Activated naive CD4-positive, alpha-beta T cell treated with anti-CD3 and anti-CD28 coated beads, Interleukin-2, amount 50 U/mL, for 72 hours (primary cell): ENCODE data around the gene OBSCN. TPM values are rescaled to one million over a fixed set of nuclear protein-coding genes. Genes with fewer than 3 reads are reported as not detected.

ENCODE experiments used
- ATAC-seq, 2 donors: fragments of 150-1000 bp; cut with Tn5 transposase; 2 replicates each; pipeline ENCODE4 v1.10.0; 2021; ENCODE audit warnings: mild to moderate bottlenecking in 2 of 2, moderate library complexity in 2 of 2
- DNase-seq, 2 donors: peaks; one replicate each; pipeline ENCODE4 v3.0.0; 2021 to 2022; ENCODE audit warnings: low spot score in 2 of 2
- H3K27ac Mint-ChIP-seq, 2 donors: one replicate each; pipeline ENCODE4 v1.8.0; 2022; ENCODE audit warnings: mild to moderate bottlenecking in 2 of 2, mixed read lengths in 2 of 2
- H3K36me3 Mint-ChIP-seq, 2 donors: one replicate each; pipeline ENCODE4 v1.8.0; 2022; ENCODE audit warnings: mixed read lengths in 2 of 2
- H3K9me3 Mint-ChIP-seq, 2 donors: one replicate each; pipeline ENCODE4 v1.8.0; 2022; ENCODE audit warnings: mixed read lengths in 2 of 2
- total RNA-seq, 2 donors: library from RNA; stranded (reverse); gene quantifications; one replicate each; pipeline ENCODE4 v1.2.3, GENCODE V29; 2022

The OBSCN gene
- total RNA-seq, 2 donors from 2014 or later, result 20.8 to 37.5 TPM

DNA sequence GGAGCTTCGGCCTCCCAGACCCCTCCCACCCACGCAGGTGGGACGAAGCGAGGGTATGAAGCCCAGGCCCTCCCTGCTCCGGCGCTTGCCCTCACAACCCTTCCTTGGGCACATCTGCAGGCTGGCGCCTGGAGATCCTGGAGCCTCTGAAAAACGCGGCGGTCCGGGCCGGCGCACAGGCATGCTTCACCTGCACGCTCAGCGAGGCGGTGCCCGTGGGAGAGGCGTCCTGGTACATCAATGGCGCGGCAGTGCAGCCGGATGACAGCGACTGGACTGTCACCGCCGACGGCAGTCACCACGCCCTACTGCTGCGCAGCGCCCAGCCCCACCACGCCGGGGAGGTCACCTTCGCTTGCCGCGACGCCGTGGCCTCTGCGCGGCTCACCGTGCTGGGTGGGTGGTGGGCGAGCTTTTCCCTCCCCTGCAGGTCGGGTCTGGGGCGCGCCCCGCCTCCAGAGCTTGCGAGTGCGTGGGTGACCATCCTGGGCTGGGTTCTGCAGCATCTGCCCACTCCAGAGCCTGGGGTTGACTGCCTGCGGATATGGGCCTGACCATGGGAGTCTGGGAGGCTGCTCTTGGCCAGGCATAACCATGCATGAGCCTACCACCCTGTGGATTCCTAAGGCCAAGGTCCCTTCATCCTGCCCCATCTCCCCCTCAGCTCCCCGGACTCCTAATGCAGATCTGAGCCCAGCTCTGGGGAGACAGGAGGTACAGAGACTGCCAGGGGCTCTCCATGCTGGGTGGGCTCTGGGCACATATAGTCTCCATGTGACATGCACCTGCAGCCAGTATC, 108.9 kb downstream of the OBSCN start:
- no peak for ATAC-seq
- DNase-seq, result peak in 1 of 2 donors; percentile 44
- H3K36me3 Mint-ChIP-seq, result peaks cover 8% of the 10 kb centered on the region in 2 donors
- peaks cover 0 to 7% of the 10 kb centered on the region in 2 donors for H3K9me3 Mint-ChIP-seq
- H3K27ac Mint-ChIP-seq, result no peak overlapping the region

DNA sequence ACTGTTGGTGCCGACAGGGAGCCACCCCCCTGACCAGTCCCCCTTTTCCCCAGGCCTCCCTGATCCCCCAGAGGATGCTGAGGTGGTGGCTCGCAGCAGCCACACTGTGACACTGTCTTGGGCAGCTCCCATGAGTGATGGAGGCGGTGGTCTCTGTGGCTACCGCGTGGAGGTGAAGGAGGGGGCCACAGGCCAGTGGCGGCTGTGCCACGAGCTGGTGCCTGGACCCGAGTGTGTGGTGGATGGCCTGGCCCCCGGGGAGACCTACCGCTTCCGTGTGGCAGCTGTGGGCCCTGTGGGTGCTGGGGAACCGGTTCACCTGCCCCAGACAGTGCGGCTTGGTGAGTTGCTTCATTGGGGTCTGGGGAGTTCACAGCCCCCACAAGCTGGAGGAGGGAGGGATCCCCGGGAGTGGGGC, 109.6 kb downstream of the OBSCN start:
- H3K27ac Mint-ChIP-seq, result no peak overlapping the region

DNA sequence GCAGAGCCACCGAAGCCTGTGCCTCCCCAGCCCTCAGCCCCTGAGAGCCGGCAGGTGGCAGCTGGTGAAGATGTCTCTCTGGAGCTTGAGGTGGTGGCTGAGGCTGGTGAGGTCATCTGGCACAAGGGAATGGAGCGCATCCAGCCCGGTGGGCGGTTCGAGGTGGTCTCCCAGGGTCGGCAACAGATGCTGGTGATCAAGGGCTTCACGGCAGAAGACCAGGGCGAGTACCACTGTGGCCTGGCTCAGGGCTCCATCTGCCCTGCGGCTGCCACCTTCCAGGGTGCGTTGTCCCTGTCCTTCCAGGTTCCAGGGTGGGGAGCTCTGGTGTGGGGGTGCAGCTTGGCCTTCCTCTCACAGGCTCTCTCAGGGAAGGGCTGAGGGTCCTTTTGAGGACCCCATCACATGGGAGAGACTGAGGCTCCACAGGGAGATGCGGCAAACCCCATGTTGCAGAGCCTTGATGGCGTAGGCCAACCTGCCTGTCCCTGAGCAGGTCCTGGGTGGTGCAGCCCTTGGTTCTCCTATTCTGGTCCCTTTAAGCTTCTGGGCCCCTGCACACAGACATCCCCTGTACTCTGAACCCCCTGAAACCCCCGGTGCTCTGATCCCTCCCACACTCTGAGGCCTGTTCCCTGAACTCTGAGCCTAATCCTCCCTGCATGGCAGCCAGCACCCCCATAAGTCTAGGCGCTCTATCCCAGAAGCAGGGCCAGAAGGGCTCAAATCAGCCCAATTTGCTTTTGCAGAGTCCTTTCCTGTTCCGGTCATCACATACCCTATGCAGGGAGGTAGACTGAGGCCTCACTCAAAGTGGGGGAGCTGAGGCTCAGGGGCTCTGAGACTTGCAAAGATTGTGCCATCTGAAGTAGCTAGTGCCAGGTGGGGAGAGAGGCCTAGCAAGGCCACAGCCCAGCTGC, 110.3 kb downstream of the OBSCN start:
- H3K36me3 Mint-ChIP-seq, result peaks cover under 1% of the 10 kb centered on the region in 2 donors
- ATAC-seq, result no peak

More for the DNA sequence above, 109.6 kb downstream of the OBSCN start:
- Mint-ChIP-seq H3K9me3 (peaks cover 0 to 7% of the 10 kb centered on the region in 2 donors), H3K36me3 (peaks cover 7 to 8% of the 10 kb centered on the region in 2 donors)
- ATAC-seq, result no peak
- DNase-seq, result peak in 1 of 2 donors; percentile 34

DNA sequence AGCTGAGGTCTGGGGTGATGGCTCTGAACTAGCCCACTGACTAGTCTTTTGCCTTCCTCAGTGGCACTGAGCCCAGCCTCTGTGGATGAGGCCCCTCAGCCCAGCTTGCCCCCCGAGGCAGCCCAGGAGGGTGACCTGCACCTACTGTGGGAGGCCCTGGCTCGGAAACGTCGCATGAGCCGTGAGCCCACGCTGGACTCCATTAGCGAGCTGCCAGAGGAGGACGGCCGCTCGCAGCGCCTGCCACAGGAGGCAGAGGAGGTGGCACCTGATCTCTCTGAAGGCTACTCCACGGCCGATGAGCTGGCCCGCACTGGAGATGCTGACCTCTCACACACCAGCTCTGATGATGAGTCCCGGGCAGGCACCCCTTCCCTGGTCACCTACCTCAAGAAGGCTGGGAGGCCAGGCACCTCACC, 111.0 kb downstream of the OBSCN start:
- ATAC-seq, result no peak
- peak in 1 of 2 donors; percentile 35 for DNase-seq
- H3K27ac Mint-ChIP-seq, result no peak overlapping the region
- no peaks in the 10 kb centered on the region for H3K36me3 Mint-ChIP-seq
- no peaks in the 10 kb centered on the region for H3K9me3 Mint-ChIP-seq

More for the DNA sequence above, 110.3 kb downstream of the OBSCN start:
- H3K9me3 Mint-ChIP-seq, result peaks cover 0 to under 1% of the 10 kb centered on the region in 2 donors
- H3K27ac Mint-ChIP-seq, result no peak overlapping the region
- peak in 1 of 2 donors; percentile 33 for DNase-seq

DNA sequence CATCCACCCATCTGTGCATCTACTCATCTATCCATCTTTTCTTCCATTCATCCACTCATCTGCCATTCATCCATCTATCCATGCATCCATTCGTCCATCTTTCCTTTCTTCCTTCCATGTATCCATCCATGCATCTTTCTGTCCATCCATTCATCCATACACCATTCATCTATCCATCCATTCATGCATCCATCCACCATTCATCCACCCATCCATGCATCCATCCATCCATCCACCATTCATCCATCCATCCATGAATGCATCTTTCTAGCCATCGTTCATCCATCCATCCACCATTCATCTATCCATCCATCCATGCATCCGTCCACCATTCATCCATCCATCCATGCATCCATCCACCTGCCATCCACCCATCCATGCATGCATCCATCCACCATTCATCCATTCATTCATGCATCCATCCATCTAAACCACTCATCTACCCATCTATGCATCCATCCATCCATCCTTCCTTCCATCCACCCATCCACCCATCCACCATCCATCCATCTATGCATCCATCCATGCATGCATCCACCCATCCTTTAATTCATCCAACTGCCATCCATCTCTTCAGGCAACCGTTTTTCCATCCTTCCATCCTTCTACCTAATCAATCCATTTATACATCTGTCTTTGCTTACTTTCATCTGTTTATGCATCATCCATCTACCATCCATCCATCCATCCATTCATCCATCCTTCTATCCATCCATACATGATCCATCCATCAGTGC, 111.7 kb downstream of the OBSCN start:
- no peak for DNase-seq
- Mint-ChIP-seq H3K9me3 (no peaks in the 10 kb centered on the region), H3K27ac (no peak overlapping the region), H3K36me3 (peaks cover 0 to 3% of the 10 kb centered on the region in 2 donors)
- no peak for ATAC-seq

DNA sequence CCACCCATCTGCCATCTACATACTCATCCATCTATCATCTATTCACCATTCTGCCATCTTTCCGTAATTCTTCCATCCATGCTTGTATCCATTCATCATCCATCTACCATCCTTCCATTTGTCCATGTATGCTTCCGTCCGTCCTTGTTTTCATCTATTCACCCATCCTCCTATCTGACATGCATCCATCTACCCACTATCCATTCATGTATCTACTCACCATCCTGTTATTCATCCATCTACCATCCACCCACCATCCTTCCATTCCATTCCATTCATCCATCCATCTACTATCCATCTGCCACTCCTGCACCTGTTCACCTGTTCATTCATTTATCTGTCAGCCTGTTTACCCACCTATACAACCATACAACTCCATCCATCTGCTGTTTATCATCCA, 112.5 kb downstream of the OBSCN start:
- ATAC-seq (no peak), DNase-seq (no peak)
- Mint-ChIP-seq H3K9me3 (no peaks in the 10 kb centered on the region), H3K36me3 (peaks cover 0 to 8% of the 10 kb centered on the region in 2 donors), H3K27ac (no peak overlapping the region)

DNA sequence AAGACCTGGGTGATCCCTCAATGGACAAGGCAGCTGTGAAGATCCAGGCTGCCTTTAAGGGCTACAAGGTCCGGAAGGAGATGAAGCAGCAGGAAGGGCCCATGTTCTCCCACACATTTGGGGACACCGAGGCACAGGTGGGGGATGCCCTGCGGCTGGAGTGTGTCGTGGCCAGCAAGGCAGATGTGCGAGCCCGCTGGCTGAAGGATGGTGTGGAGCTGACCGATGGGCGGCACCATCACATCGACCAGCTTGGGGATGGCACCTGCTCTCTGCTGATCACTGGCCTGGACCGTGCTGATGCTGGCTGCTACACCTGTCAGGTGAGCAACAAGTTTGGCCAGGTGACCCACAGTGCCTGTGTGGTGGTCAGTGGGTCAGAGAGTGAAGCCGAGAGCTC, 113.6 kb downstream of the OBSCN start:
- Mint-ChIP-seq H3K27ac (no peak overlapping the region), H3K36me3 (peaks cover 0 to 8% of the 10 kb centered on the region in 2 donors), H3K9me3 (no peaks in the 10 kb centered on the region)
- ATAC-seq (no peak), DNase-seq (no peak)

DNA sequence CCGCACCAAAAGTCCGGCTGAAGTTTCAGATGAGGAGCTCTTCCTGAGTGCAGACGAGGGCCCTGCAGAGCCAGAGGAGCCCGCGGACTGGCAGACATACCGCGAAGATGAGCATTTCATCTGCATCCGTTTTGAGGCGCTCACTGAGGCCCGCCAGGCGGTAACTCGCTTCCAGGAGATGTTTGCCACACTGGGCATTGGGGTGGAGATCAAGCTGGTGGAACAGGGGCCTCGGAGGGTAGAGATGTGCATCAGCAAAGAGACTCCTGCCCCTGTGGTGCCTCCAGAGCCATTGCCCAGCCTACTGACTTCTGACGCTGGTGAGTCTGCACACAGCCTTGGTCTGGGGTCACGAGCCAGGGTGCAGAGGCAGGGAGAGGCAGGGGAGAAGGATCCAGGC, 114.1 kb downstream of the OBSCN start:
- Mint-ChIP-seq H3K9me3 (no peaks in the 10 kb centered on the region), H3K27ac (no peak overlapping the region), H3K36me3 (peaks cover 0 to 8% of the 10 kb centered on the region in 2 donors)
- DNase-seq, result peak in 1 of 2 donors; percentile 40
- no peak for ATAC-seq

DNA sequence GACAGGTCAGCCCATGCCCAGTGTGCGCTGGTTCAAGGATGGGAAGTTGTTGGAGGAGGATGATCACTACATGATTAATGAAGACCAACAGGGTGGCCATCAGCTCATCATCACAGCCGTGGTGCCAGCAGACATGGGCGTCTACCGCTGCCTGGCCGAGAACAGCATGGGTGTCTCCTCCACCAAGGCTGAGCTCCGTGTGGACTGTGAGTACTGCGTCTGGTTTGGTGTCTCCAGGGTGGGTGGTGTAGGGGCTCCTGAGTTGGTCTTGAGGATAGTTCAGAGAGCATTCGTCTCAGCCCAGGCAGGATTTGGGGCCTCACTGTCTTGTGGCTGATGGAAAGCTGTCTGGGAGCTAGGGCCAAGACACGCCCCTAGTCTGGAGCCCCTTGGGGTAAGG, 115.6 kb downstream of the OBSCN start:
- H3K36me3 Mint-ChIP-seq, result peaks cover 0 to 8% of the 10 kb centered on the region in 2 donors
- H3K9me3 Mint-ChIP-seq, result no peaks in the 10 kb centered on the region
- DNase-seq, result no peak
- no peak for ATAC-seq
- no peak overlapping the region for H3K27ac Mint-ChIP-seq

DNA sequence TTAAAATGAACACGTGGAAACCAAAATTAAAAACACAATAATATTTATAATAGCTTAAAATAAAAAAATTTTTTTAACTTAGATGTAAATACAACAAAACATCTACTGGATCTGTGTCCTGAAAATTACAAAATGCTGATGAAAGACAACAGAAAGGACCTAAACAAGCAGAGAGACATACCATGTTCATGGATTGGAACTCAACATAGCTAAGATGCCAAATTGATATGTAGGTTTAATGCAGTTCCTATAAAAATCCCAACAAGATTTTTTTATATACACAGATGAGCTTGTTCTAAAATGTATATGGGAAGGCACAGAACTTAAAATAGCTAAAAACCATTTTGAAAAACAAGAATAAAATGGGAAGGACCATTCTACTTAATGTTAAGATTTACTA, 117.4 kb downstream of the OBSCN start:
- Mint-ChIP-seq H3K27ac (no peak overlapping the region), H3K9me3 (no peaks in the 10 kb centered on the region), H3K36me3 (peaks cover 0 to 8% of the 10 kb centered on the region in 2 donors)
- DNase-seq (no peak), ATAC-seq (no peak)

DNA sequence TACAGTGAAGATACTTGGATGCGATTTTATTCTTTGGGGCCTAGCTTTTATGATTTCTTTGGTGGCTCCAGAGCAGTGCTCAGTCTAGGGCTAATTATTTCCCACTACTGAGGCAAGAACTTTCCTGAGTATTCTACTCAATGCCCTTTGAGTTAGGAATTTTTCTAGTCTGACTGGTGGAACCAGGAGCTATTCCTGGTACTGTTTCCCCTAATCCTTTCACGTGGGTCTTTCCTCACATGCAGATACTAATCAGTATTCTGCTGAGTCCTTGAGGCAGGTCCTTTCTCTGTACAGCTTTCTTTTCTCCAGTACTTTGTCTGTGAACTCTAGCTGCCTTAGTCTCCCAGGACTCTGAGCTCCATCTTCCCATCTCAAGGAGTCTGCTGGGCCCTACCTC, 122.0 kb downstream of the OBSCN start:
- Mint-ChIP-seq H3K27ac (no peak overlapping the region), H3K9me3 (no peaks in the 10 kb centered on the region), H3K36me3 (peaks cover 0 to under 1% of the 10 kb centered on the region in 2 donors)
- ATAC-seq (no peak), DNase-seq (no peak)

DNA sequence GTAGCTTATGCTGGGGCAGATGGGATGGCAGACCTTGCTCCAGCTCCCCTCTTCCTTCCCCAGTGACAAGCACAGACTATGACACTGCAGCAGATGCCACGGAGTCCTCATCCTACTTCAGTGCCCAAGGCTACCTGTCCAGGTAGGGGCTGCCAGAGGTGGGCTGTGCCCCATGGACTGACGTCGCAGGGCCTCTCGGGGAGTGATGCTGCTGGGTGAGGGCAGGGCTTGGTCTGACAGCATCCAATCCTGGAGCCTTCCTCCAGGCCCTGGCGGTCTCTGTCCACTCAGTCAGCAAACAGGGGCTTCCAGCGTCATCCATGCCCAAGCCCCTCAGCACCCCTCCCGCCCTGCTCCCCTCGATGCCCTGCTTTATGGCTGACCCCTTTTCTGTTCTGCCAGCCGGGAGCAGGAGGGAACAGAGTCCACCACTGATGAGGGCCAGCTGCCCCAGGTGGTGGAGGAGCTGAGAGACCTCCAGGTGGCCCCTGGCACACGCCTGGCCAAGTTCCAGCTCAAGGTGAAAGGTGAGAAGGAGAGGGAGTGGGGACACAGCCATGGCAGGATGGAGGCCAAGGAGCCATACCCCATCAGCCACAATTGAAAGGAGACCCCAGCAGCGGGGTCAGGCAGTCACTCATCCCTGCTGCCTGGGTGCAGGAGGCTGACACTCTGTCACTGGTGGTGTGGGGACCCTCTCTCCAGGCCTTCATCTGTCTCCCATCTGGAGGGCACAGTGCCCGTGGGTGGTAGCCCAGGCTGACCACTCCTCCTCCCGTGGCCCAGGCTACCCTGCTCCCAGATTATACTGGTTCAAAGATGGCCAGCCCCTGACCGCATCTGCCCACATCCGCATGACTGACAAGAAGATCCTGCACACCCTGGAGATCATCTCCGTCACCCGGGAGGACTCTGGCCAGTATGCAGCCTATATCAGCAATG, 125.2 kb downstream of the OBSCN start:
- Mint-ChIP-seq H3K9me3 (no peaks in the 10 kb centered on the region), H3K36me3 (no peaks in the 10 kb centered on the region), H3K27ac (no peak overlapping the region)
- DNase-seq, result peak in 1 of 2 donors; percentile 50
- ATAC-seq, result no peak

DNA sequence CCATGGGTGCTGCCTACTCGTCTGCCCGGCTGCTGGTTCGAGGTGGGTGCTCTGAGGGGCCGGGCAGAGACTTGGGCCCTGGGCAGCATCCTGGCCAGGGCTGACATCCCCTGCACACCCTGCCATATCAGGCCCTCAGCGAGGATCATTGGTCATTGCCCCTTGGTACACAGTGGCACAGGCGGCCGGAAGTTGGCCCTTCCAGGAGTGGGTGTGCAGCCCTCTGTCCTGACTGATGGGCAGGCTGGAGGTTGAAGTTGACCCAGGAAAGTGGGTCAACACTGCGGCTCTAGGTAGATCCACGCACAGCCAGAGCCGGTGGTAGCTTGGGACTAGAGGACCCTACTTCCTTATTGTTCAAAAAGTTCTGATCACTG, 125.9 kb downstream of the OBSCN start:
- Mint-ChIP-seq H3K36me3 (no peaks in the 10 kb centered on the region), H3K27ac (no peak overlapping the region), H3K9me3 (no peaks in the 10 kb centered on the region)
- DNase-seq, result no peak
- no peak for ATAC-seq

DNA sequence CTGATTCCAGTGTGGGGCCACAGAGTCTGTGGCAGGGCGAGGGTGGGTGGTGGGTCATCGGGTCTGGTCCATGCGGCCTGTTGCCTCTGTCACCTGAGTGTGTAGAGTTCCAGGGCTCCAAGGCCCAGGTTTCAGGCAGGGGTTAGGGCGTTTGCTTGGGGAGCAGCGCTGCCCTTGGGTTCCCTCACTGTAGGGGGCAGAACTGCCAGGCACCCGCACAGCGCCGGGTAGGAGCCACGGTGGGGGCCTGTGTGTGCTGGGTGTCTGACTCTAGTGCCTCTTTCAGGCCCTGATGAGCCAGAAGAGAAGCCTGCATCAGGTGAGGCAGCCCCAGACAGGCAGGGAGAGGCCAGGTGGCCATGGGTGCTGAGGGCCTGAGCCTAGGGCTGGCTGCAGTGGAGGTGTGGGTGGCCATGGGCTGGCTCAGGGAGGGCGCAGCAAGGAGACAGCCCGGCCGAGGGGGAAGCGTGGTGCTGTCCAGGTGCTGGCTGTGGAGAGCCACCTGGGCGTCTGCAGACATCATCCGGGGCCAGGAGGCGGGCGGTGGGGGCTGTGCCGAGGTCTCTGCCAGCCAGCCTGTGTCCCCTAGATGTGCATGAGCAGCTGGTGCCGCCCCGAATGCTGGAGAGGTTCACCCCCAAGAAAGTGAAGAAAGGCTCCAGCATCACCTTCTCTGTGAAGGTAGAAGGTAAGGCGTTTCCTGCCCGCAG, 126.5 kb downstream of the OBSCN start:
- H3K36me3 Mint-ChIP-seq, result no peaks in the 10 kb centered on the region
- H3K27ac Mint-ChIP-seq, result peak overlapping the region in 1 of 2 donors; percentile 14
- H3K9me3 Mint-ChIP-seq, result no peaks in the 10 kb centered on the region
- peak in 1 of 2 donors; percentile 37 for DNase-seq
- no peak for ATAC-seq

DNA sequence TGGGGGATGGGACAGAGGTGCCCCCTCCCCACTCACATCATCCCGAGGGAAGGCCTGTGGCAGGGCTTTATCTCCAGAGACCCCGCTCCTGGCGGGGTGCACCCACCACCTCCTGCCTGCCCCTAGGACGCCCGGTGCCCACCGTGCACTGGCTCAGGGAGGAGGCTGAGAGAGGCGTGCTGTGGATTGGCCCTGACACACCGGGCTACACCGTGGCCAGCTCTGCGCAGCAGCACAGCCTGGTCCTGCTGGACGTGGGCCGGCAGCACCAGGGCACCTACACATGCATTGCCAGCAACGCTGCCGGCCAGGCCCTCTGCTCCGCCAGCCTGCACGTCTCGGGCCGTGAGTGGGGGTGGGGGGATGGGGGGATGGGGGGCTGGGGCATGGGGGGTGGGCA, 127.1 kb downstream of the OBSCN start:
- Mint-ChIP-seq H3K27ac (no peak overlapping the region), H3K36me3 (no peaks in the 10 kb centered on the region), H3K9me3 (no peaks in the 10 kb centered on the region)
- ATAC-seq (no peak), DNase-seq (peak in 1 of 2 donors; percentile 42)
